MM.1S (cell line): ENCODE results near the gene ZNF765.
"Not testable (repeated sequence)": the region's sequence is repeated elsewhere in the genome, so short reads cannot be mapped to it uniquely, and the experiment has no call there.

Experiments
- DNase-seq: peaks from one replicate; pipeline ENCODE4 v3.0.0-alpha.2; 2015
- H2AFZ ChIP-seq: fragments of 300-600 bp; sonication (generic); 2 replicates; pipeline ENCODE4 v1.6.0; 2016; ENCODE audit warnings: antibody characterized with exemption, low read length
- H3F3A ChIP-seq: fragments of 300-600 bp; sonication (generic); 2 replicates; pipeline ENCODE4 v1.6.1; 2016; ENCODE audit warnings: mild to moderate bottlenecking, antibody characterized with exemption, low read length, moderate library complexity, mixed read lengths; ENCODE audit not compliant: insufficient read depth
- H3K27ac ChIP-seq: fragments of 300-600 bp; sonication (generic); 2 replicates; pipeline ENCODE4 v1.5.1; 2016; ENCODE audit warnings: mild to moderate bottlenecking, low read length
- H3K27me3 ChIP-seq: fragments of 300-600 bp; sonication (generic); replicated peaks from 2 replicates; pipeline ENCODE4 v1.6.0; 2016; ENCODE audit warnings: low read length; ENCODE audit not compliant: insufficient read depth
- H3K36me3 ChIP-seq: fragments of 300-600 bp; sonication (generic); replicated peaks from 2 replicates; pipeline ENCODE4 v1.6.1; 2016; ENCODE audit warnings: mild to moderate bottlenecking, low read length, mixed read lengths; ENCODE audit not compliant: insufficient read depth
- H3K4me1 ChIP-seq: fragments of 300-600 bp; sonication (generic); 2 replicates; pipeline ENCODE4 v1.6.1; 2016; ENCODE audit warnings: low read length, mixed read lengths
- H3K4me2 ChIP-seq: fragments of 300-600 bp; sonication (generic); 2 replicates; pipeline ENCODE4 v1.6.0; 2016; ENCODE audit warnings: low read depth, low read length
- H3K4me3 ChIP-seq: fragments of 300-600 bp; sonication (generic); 2 replicates; pipeline ENCODE4 v1.5.1; 2016; ENCODE audit warnings: low read length, mixed read lengths
- H3K79me2 ChIP-seq: fragments of 300-600 bp; sonication (generic); 2 replicates; pipeline ENCODE4 v1.6.1; 2016; ENCODE audit warnings: mixed run types, low read length, mixed read lengths
- H3K9ac ChIP-seq: fragments of 300-600 bp; sonication (generic); 2 replicates; pipeline ENCODE4 v1.6.1; 2016; ENCODE audit warnings: low read length, mixed read lengths
- H3K9me2 ChIP-seq: fragments of 300-600 bp; sonication (generic); replicated peaks from 2 replicates; pipeline ENCODE4 v1.6.1; 2016; ENCODE audit warnings: mild to moderate bottlenecking, low read length, mixed read lengths; ENCODE audit not compliant: insufficient read depth
- H3K9me3 ChIP-seq: fragments of 300-600 bp; sonication (generic); replicated peaks from 2 replicates; pipeline ENCODE4 v1.6.1; 2016; ENCODE audit warnings: mild to moderate bottlenecking, low read length, mixed read lengths; ENCODE audit not compliant: insufficient read depth
- H4K20me1 ChIP-seq: fragments of 300-600 bp; sonication (generic); 2 replicates; pipeline ENCODE4 v1.6.1; 2016; ENCODE audit warnings: mild to moderate bottlenecking, low read length, moderate library complexity, mixed read lengths; ENCODE audit not compliant: insufficient read depth
- CTCF ChIP-seq: fragments of 300-600 bp; sonication (generic); IDR thresholded peaks from 2 replicates; pipeline ENCODE4 v1.5.1; 2016; ENCODE audit warnings: antibody characterized with exemption, low read length, mixed read lengths
- EZH2 ChIP-seq: fragments of 300-600 bp; sonication (generic); optimal IDR thresholded peaks from 2 replicates; pipeline ENCODE3; 2017; ENCODE audit warnings: low read depth, mild to moderate bottlenecking, antibody characterized with exemption, low read length, mixed read lengths
- EZH2phosphoT487 ChIP-seq: fragments of 300-600 bp; sonication (generic); IDR thresholded peaks from 2 replicates; pipeline ENCODE4 v1.6.1; 2018; ENCODE audit warnings: antibody characterized with exemption, low read length

ZNF765 gene

GRCh38 chr19:53471916-53472315, 77.0 kb downstream of the ZNF765 start:
- H3K4me3 ChIP-seq: no peak overlapping the region
- H3K9ac ChIP-seq: no peak overlapping the region
- TF ChIP-seq CTCF: no peak
- TF ChIP-seq EZH2phosphoT487: no peak
- no peak for TF ChIP-seq EZH2
- no peaks in the 10 kb centered on the region for H3K79me2 ChIP-seq
- H3K9me3 ChIP-seq: no peaks in the 10 kb centered on the region
- no peak for DNase-seq
- no peaks in the 10 kb centered on the region for H3K36me3 ChIP-seq
- H4K20me1 ChIP-seq: no peaks in the 10 kb centered on the region
- no peak overlapping the region for H3K27ac ChIP-seq
- H3K4me1 ChIP-seq: no peaks in the 10 kb centered on the region
- H3K27me3 ChIP-seq: no peaks in the 10 kb centered on the region
- H3K9me2 ChIP-seq: no peaks in the 10 kb centered on the region
- H3F3A ChIP-seq: no peaks in the 10 kb centered on the region
- H2AFZ ChIP-seq: no peak overlapping the region
- H3K4me2 ChIP-seq: no peak overlapping the region

GRCh38 chr19:53474832-53475231, 79.9 kb downstream of the ZNF765 start:
- DNase-seq, H3K9ac ChIP-seq, H3K9me3 ChIP-seq, H3K4me3 ChIP-seq, H3K4me1 ChIP-seq, H3K36me3 ChIP-seq, H3K9me2 ChIP-seq, H4K20me1 ChIP-seq, H2AFZ ChIP-seq, H3K27me3 ChIP-seq, H3K79me2 ChIP-seq, H3K4me2 ChIP-seq, H3K27ac ChIP-seq, H3F3A ChIP-seq: not testable (repeated sequence)

- not testable (repeated sequence) for DNase-seq, H3K79me2 ChIP-seq
These were observed 80.5 kb downstream of the ZNF765 start for GRCh38 chr19:53475470-53475869.

More at GRCh38 chr19:53475470-53475869, 80.5 kb downstream of the ZNF765 start:
- not testable (repeated sequence) for H3K4me1 ChIP-seq, H3K4me2 ChIP-seq, H3K9ac ChIP-seq, H3K36me3 ChIP-seq, H3K27me3 ChIP-seq, H3K9me2 ChIP-seq, H3F3A ChIP-seq, H3K9me3 ChIP-seq, H4K20me1 ChIP-seq, H2AFZ ChIP-seq, H3K27ac ChIP-seq, H3K4me3 ChIP-seq
